Nephron progenitor cell (in vitro differentiated cells): ENCODE results near the gene MAP3K12.

Source experiments
- DNase-seq: peaks from one replicate; pipeline ENCODE4 v3.0.0; 2021
- H3K27ac Mint-ChIP-seq: 2 replicates; pipeline ENCODE4 v1.8.0; 2021; ENCODE audit warnings: mild to moderate bottlenecking, moderate library complexity, mixed read lengths
- H3K27me3 Mint-ChIP-seq: 2 replicates; pipeline ENCODE4 v1.8.0; 2021; ENCODE audit warnings: mild to moderate bottlenecking, low read depth, mixed read lengths; ENCODE audit not compliant: poor library complexity
- H3K36me3 Mint-ChIP-seq: 2 replicates; pipeline ENCODE4 v1.8.0; 2021; ENCODE audit warnings: low read depth, mixed read lengths
- H3K4me1 Mint-ChIP-seq: 2 replicates; pipeline ENCODE4 v1.8.0; 2021; ENCODE audit warnings: mixed read lengths
- H3K4me3 Mint-ChIP-seq: 2 replicates; pipeline ENCODE4 v1.8.0; 2021; ENCODE audit warnings: mild to moderate bottlenecking, moderate library complexity, mixed read lengths
- H3K9me3 Mint-ChIP-seq: 2 replicates; pipeline ENCODE4 v1.8.0; 2021; ENCODE audit warnings: mild to moderate bottlenecking, moderate library complexity, mixed read lengths
- TF ChIP-seq, protein P1 (sequence below): fragments of 200-600 bp; sonication (generic); IDR thresholded peaks from 2 replicates; pipeline ENCODE4 v1.5.0; 2021; ENCODE audit warnings: antibody characterized with exemption

Gene MAP3K12

DNA sequence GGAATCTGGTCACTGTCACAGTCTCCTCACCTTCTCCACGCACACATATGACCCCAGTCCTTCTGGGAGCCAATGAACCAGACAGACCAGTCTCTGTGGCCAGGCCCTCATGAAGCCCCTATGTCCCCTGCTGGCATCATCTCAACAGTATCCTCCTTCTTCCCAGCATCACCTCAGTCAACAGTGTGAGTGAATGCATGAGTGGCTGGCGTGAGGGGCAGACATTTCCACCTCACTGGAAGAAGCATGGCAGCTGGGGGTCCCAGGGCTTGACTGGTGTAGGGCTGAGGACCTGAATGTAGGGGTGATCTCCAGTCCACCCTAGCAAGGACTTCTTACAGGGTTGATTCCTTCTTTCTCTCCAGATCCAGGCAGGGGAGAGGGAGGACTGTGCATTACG lies 1.8 kb downstream of the MAP3K12 start:
- DNase-seq: no peak
- Mint-ChIP-seq H3K9me3 (no peaks in the 10 kb centered on the region), H3K27me3 (peaks cover 4% of the 10 kb centered on the region), H3K4me1 (peaks cover 77% of the 10 kb centered on the region), H3K4me3 (no peak overlapping the region), H3K36me3 (no peaks in the 10 kb centered on the region), H3K27ac (no peak overlapping the region)
- TF ChIP-seq, protein P1, sequence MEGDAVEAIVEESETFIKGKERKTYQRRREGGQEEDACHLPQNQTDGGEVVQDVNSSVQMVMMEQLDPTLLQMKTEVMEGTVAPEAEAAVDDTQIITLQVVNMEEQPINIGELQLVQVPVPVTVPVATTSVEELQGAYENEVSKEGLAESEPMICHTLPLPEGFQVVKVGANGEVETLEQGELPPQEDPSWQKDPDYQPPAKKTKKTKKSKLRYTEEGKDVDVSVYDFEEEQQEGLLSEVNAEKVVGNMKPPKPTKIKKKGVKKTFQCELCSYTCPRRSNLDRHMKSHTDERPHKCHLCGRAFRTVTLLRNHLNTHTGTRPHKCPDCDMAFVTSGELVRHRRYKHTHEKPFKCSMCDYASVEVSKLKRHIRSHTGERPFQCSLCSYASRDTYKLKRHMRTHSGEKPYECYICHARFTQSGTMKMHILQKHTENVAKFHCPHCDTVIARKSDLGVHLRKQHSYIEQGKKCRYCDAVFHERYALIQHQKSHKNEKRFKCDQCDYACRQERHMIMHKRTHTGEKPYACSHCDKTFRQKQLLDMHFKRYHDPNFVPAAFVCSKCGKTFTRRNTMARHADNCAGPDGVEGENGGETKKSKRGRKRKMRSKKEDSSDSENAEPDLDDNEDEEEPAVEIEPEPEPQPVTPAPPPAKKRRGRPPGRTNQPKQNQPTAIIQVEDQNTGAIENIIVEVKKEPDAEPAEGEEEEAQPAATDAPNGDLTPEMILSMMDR: no peak

DNA sequence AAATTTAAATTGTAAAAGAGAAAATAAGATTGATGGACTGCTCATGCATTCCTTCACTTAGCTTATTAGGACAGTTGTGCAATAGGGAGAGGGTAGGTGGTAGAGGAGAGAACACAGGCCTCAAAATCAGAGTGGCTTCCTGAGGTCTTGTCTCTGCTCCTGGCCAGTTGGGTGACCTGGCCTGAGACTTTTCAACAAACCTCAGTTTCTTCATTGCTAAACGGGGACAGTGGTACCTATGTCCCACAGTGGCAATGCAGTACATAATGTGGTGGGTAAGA lies 2.6 kb downstream of the MAP3K12 start:
- H3K4me1 Mint-ChIP-seq: peaks cover 77% of the 10 kb centered on the region
- no peak for DNase-seq
- no peaks in the 10 kb centered on the region for H3K9me3 Mint-ChIP-seq
- TF ChIP-seq, protein P1: no peak
- H3K4me3 Mint-ChIP-seq: peak overlapping the region; percentile 66
- H3K27ac Mint-ChIP-seq: no peak overlapping the region
- no peaks in the 10 kb centered on the region for H3K36me3 Mint-ChIP-seq
- peaks cover 3% of the 10 kb centered on the region for H3K27me3 Mint-ChIP-seq

DNA sequence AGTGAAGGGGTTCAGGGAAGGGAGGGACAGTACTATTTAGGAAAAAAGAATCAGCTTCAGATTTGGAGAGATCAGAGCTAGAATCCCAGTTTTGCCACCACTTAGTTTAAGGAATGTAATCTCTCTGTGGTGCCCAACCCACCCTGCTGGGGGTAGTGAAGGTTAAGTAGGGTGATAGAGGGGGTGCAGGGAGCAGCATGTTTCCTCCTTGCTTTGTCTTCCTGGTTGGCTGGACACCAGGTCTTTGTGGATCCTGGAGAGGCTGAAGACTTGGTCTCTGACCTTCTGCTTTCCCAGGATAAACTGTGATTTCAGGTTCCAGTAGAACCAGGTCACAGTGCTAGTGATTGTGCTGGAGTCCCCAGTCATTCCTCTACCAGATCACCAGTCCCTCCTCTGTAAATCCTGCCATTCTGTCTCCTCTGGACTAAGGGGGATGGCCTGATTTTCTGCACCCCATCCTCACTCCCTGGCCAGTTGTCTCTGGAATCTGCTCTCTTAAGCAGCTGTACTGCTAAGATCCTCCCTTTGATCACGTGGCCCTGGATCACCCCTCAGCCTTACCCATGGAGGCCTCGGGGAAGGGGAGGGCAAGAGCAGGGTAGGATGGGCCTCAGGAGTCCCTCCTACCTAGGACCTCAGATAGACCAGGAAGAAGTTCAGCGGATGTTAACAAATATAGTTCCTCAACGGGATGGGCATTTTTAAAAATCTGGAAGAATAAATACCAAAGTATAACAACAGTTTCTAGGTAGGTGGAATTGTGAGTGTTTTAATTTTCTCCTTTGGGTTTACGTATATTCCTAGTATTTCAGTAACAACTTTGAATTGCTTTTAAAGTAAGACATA lies 3.1 kb downstream of the MAP3K12 start:
- Mint-ChIP-seq H3K27ac (peak overlapping the region; percentile 74), H3K4me1 (peaks cover 78% of the 10 kb centered on the region), H3K36me3 (no peaks in the 10 kb centered on the region), H3K9me3 (no peaks in the 10 kb centered on the region), H3K27me3 (peaks cover 3% of the 10 kb centered on the region), H3K4me3 (peak overlapping the region; percentile 66)
- DNase-seq: peak; percentile 50
- TF ChIP-seq, protein P1: no peak

DNA sequence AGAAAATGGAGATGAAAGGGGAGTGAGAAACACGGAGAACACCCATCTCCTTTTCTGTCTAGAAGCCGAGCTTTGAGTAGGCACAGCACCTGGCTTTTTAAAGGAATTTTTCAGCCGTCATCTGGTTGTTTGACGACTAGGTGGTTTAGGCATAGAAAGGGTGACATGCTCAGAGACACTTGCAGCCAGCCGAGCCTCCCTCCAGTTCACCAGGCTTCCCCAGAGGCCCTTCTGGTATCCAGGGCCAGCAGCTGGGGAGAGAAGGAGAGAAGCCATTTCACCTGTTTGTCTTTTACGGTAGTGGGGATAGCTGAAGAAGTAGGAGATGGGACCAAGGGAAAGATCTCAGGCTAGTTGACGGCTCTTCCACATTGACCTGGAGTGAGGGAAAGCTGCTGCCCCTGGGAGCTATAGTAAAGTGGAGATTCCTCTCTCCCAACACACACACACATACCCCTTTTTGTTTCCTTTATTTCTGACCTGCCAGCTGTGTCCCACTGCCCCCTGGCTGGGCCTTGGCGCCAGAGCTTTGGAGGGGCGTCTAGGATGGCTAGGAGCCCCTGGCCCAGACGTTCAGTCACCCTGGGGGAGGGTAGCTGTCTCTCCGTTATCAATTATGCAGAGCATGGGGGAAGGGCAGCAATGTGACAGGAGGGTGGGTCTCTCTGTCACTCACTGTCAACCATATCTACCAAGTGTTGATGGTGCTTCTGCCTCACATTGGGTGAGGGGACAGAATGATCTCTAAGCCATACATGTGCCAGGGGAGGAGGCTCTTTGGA lies 5.5 kb downstream of the MAP3K12 start:
- Mint-ChIP-seq H3K36me3 (peaks cover 6% of the 10 kb centered on the region), H3K9me3 (no peaks in the 10 kb centered on the region), H3K4me3 (peak overlapping the region; percentile 88), H3K27ac (peak overlapping the region; percentile 100), H3K4me1 (peaks cover 76% of the 10 kb centered on the region), H3K27me3 (peaks cover 6% of the 10 kb centered on the region)
- DNase-seq: no peak
- TF ChIP-seq, protein P1: no peak

DNA sequence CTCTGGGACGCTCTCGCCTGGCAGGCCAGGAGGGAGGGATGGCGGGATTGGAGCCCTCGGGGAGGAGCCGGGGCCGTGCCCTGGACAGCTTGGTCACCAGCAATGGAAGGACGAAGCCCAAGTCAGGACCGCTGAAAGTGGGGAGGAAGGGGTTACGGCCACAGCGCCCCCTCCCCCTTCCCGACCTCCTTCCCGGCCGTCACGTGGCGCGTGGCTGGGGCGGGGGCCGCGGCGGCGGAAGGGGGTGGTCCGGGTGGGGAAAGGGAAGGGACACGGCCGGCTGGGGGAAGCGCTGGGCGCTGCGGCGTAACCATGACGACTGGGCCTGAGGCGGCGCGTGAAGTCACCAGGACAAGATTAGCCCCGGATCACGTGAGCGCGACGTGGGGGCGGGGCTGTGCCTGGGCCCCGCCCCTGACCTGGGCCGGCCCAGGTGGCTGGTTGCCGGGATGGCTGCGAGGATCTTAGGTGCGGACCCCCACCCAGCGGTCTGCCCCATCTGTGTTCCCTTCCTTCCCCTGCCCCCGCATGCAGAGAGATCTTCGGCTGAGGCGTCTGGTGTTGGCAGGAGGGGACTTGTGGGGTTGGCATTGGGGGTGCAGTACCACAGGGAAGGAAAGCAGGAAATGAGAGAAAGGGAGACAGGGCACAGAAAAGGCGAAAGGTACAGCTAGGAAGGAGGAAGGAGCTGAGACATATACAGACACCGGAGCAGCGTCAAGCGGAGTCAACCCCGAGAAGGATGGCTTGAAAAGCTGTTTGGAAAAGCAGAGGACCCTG lies 6.2 kb downstream of the MAP3K12 start:
- peaks cover 69% of the 10 kb centered on the region for H3K4me1 Mint-ChIP-seq
- DNase-seq: peak; percentile 94
- TF ChIP-seq, protein P1: no peak
- H3K4me3 Mint-ChIP-seq: peak overlapping the region; percentile 88
- peak overlapping the region; percentile 100 for H3K27ac Mint-ChIP-seq
- H3K27me3 Mint-ChIP-seq: peaks cover 6% of the 10 kb centered on the region
- no peaks in the 10 kb centered on the region for H3K9me3 Mint-ChIP-seq
- peaks cover 6% of the 10 kb centered on the region for H3K36me3 Mint-ChIP-seq
